ENCODE data around the gene GTPBP6.

- TF ChIP-seq CTCF (IDR thresholded peaks at IDR 0.05; ENCODE audit: low read depth, low read length) (no peak), POLR2A (IDR thresholded peaks at IDR 0.05; ENCODE audit: extremely low read depth, insufficient read length) (no peak), MYC (IDR thresholded peaks at IDR 0.05; ENCODE audit: low read depth, low read length) (no peak), MAX (IDR thresholded peaks at IDR 0.05; ENCODE audit: low read depth, low read length) (no peak)
These were observed 17.6 kb upstream of the GTPBP6 start for GRCh38 chrX:336227-336626.

Measured in NB4 (cell line).